ENCODE measurements around the gene GFY. TPM values are rescaled to one million over a fixed set of nuclear protein-coding genes. Genes with fewer than 3 reads are reported as not detected.
A peak's percentile ranks its signal among the peaks of the same experiment; 100 is the strongest.

Gene GFY
- polyA plus RNA-seq, 3 donors, result not detected

GRCh38 chr19:49419173-49419572, 6.0 kb upstream of the GFY start:
- no peak for TF ChIP-seq CTCF (IDR thresholded peaks at IDR 0.05)
- H3K9me3 Mint-ChIP-seq, result peaks cover 0 to 13% (median 7%) of the 10 kb centered on the region in 7 donors
- WGBS (ENCODE audit: insufficient coverage), result no CpG with 5 or more reads among the region's 2 CpGs
- H3K9me3 ChIP-seq (replicated peaks in 1 of 2; ENCODE audit: control insufficient read depth in 1 of 2, insufficient read depth in 1 of 2, low read length in 2 of 2), result peaks cover 0 to 18% of the 10 kb centered on the region in 2 donors
- H3K27ac ChIP-seq (ENCODE audit: low read depth in 1 of 2, low read length in 2 of 2), result no peak overlapping the region
- no peak overlapping the region for H2AFZ ChIP-seq (ENCODE audit: insufficient read depth, low read depth, low read length, poor library complexity, severe bottlenecking)
- H3K4me1 ChIP-seq (ENCODE audit: control insufficient read depth in 1 of 2, insufficient read depth in 2 of 2, low read length in 2 of 2), result peaks cover 13 to 21% of the 10 kb centered on the region in 2 donors
- H3K36me3 Mint-ChIP-seq, result peaks cover 0 to 20% of the 10 kb centered on the region in 2 donors
- intact Hi-C loops (cut with micrococcal nuclease), result no loop called here
- H4K20me1 ChIP-seq (ENCODE audit: insufficient read depth, low read length), result no peaks in the 10 kb centered on the region
- no peak overlapping the region for H3K9ac ChIP-seq (ENCODE audit: insufficient read depth, low read length, poor library complexity, severe bottlenecking)
- peaks cover 42 to 49% of the 10 kb centered on the region in 2 donors for H3K27me3 ChIP-seq (ENCODE audit: control insufficient read depth in 2 of 2, insufficient read depth in 2 of 2, low read length in 2 of 2)
- H3K27ac Mint-ChIP-seq, result no peak overlapping the region
- H3K4me3 ChIP-seq (replicated peaks in 1 of 3; ENCODE audit: low read depth in 2 of 3, low read length in 3 of 3), result no peak overlapping the region
- H3K36me3 ChIP-seq (replicated peaks in 1 of 2; ENCODE audit: control insufficient read depth in 1 of 2, insufficient read depth in 2 of 2, low read length in 2 of 2), result no peaks in the 10 kb centered on the region
- peaks cover 55 to 62% (median 59%) of the 10 kb centered on the region in 3 donors for H3K27me3 Mint-ChIP-seq (ENCODE audit: low read depth in 3 of 3)
- H3K4me2 ChIP-seq (replicated peaks; ENCODE audit: extremely low read depth, low read length, poor library complexity, severe bottlenecking), result no peak overlapping the region
- peak overlapping the region in 1 of 2 donors; percentile 90 for H3K4me3 Mint-ChIP-seq
- DNase-seq, result no peak
- H3K4me1 Mint-ChIP-seq, result peaks cover 35% of the 10 kb centered on the region
- H3K79me2 ChIP-seq (ENCODE audit: insufficient read depth, low read length), result no peaks in the 10 kb centered on the region

- Histone ChIP-seq H3K4me3 (replicated peaks in 1 of 3; ENCODE audit: low read depth in 2 of 3, low read length in 3 of 3) (no peak overlapping the region), H3K9me3 (replicated peaks in 1 of 2; ENCODE audit: control insufficient read depth in 1 of 2, insufficient read depth in 1 of 2, low read length in 2 of 2) (peaks cover 0 to 20% of the 10 kb centered on the region in 2 donors), H3K27ac (ENCODE audit: low read depth in 1 of 2, low read length in 2 of 2) (no peak overlapping the region), H2AFZ (ENCODE audit: insufficient read depth, low read depth, low read length, poor library complexity, severe bottlenecking) (no peak overlapping the region), H3K9ac (ENCODE audit: insufficient read depth, low read length, poor library complexity, severe bottlenecking) (no peak overlapping the region), H4K20me1 (ENCODE audit: insufficient read depth, low read length) (no peaks in the 10 kb centered on the region), H3K36me3 (replicated peaks in 1 of 2; ENCODE audit: control insufficient read depth in 1 of 2, insufficient read depth in 2 of 2, low read length in 2 of 2) (no peaks in the 10 kb centered on the region), H3K27me3 (ENCODE audit: control insufficient read depth in 2 of 2, insufficient read depth in 2 of 2, low read length in 2 of 2) (peaks cover 49 to 60% of the 10 kb centered on the region in 2 donors), H3K4me2 (replicated peaks; ENCODE audit: extremely low read depth, low read length, poor library complexity, severe bottlenecking) (no peak overlapping the region), H3K79me2 (ENCODE audit: insufficient read depth, low read length) (no peaks in the 10 kb centered on the region), H3K4me1 (ENCODE audit: control insufficient read depth in 1 of 2, insufficient read depth in 2 of 2, low read length in 2 of 2) (peaks cover 13 to 21% of the 10 kb centered on the region in 2 donors)
- intact Hi-C loops (cut with micrococcal nuclease), result loop anchor here in 1 of 2 donors (10.0 kb wide), 1 partner anchor 45 kb away; no protein-coding TSS in a partner anchor
- Mint-ChIP-seq H3K4me3 (peak overlapping the region in 1 of 2 donors; percentile 90), H3K4me1 (peaks cover 35% of the 10 kb centered on the region), H3K36me3 (peaks cover 0 to 20% of the 10 kb centered on the region in 2 donors), H3K27ac (no peak overlapping the region), H3K27me3 (ENCODE audit: low read depth in 3 of 3) (peaks cover 65 to 73% (median 69%) of the 10 kb centered on the region in 3 donors), H3K9me3 (peaks cover 0 to 17% (median 10%) of the 10 kb centered on the region in 7 donors)
- 96% methylated on average over 2 of the region's 2 CpGs for WGBS (ENCODE audit: insufficient coverage)
- no peak for TF ChIP-seq CTCF (IDR thresholded peaks at IDR 0.05)
- no peak for DNase-seq
Observed at GRCh38 chr19:49420227-49420626, 5.0 kb upstream of the GFY start.

All from CD14-positive monocyte (primary cell).